ENCODE measurements around the gene VTI1B. TPM values are rescaled to one million over a fixed set of nuclear protein-coding genes. Genes with fewer than 3 reads are reported as not detected.
"Not testable (repeated sequence)": the region's sequence is repeated elsewhere in the genome, so short reads cannot be mapped to it uniquely, and the experiment has no call there.

Gene VTI1B
- polyA plus RNA-seq, 4 donors = 58.4 to 94.6 (median 83.4) TPM

- DNase-seq (no peak), FAIRE-seq (no peak)
- no peaks in the 10 kb centered on the region for H3K9me3 ChIP-seq (ENCODE audit: control insufficient read depth in 2 of 2, insufficient read depth in 1 of 2, low read depth in 1 of 2, low read length in 1 of 2)
- 92 to 95% (median 93%) methylated on average over 3 of the region's 3 CpGs for WGBS, 3 donors
- no peaks in the 10 kb centered on the region for H3K36me3 ChIP-seq (ENCODE audit: control insufficient read depth in 3 of 3, insufficient read depth in 2 of 3, low read depth in 1 of 3, low read length in 3 of 3)
- H3K4me3 ChIP-seq (ENCODE audit: low read depth in 1 of 3, low read length in 3 of 3) = no peak overlapping the region
- H3K27ac ChIP-seq (ENCODE audit: low read depth in 1 of 3, low read length in 2 of 3) = no peak overlapping the region
- H3K27me3 ChIP-seq (ENCODE audit: control insufficient read depth in 3 of 3, insufficient read depth in 3 of 3, low read length in 3 of 3) = no peaks in the 10 kb centered on the region
- H3K4me1 ChIP-seq (ENCODE audit: control insufficient read depth in 3 of 3, insufficient read depth in 2 of 3, low read depth in 1 of 3, low read length in 2 of 3) = peaks cover 0 to 11% (median 6%) of the 10 kb centered on the region in 3 donors
Measured at GRCh38 chr14:67638642-67639041, 35.8 kb downstream of the VTI1B start.

DNA sequence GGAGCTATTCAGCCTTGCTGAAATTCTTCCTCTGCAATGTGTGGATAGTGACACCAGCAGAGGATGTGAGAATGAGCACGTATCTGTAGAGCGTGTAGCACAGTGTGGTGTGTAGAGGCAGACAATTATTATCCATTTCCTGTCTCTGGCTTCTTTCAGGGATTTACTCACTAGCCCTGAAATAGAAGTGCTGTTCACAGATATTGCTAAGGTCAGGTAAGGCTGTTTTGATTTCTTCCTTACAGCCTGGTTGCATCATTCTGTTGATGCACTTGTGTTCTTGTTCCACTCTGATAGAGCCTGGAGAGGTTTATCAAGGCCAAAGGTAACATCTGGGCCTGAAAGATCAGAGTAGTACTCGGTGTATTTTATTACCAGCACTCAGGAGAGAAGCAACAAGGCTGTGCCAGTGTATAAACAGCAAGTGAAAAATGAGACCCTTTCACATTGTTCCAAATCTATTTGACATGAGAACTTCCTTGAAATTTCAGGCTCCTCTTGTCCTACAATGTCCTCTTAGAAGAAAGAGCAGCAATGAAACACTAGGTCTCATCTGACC is 38.0 kb downstream of the VTI1B start:
- FAIRE-seq (no peak), DNase-seq (peak; percentile 52 to 89)
- peak overlapping the region; percentile 13 to 62 (median 35) for H3K27ac ChIP-seq (ENCODE audit: low read depth in 1 of 3, low read length in 2 of 3)
- no peaks in the 10 kb centered on the region for H3K36me3 ChIP-seq (ENCODE audit: control insufficient read depth in 3 of 3, insufficient read depth in 2 of 3, low read depth in 1 of 3, low read length in 3 of 3)
- H3K27me3 ChIP-seq (ENCODE audit: control insufficient read depth in 3 of 3, insufficient read depth in 3 of 3, low read length in 3 of 3) = no peaks in the 10 kb centered on the region
- H3K9me3 ChIP-seq (ENCODE audit: control insufficient read depth in 2 of 2, insufficient read depth in 1 of 2, low read depth in 1 of 2, low read length in 1 of 2) = no peaks in the 10 kb centered on the region
- 53 to 62% (median 56%) methylated on average over 3 of the region's 3 CpGs for WGBS, 3 donors
- peaks cover 0 to 11% (median 4%) of the 10 kb centered on the region in 3 donors for H3K4me1 ChIP-seq (ENCODE audit: control insufficient read depth in 3 of 3, insufficient read depth in 2 of 3, low read depth in 1 of 3, low read length in 2 of 3)
- no peak overlapping the region for H3K4me3 ChIP-seq (ENCODE audit: low read depth in 1 of 3, low read length in 3 of 3)

- FAIRE-seq = no peak
Measured at GRCh38 chr14:67633451-67634147, 40.8 kb downstream of the VTI1B start.

DNA sequence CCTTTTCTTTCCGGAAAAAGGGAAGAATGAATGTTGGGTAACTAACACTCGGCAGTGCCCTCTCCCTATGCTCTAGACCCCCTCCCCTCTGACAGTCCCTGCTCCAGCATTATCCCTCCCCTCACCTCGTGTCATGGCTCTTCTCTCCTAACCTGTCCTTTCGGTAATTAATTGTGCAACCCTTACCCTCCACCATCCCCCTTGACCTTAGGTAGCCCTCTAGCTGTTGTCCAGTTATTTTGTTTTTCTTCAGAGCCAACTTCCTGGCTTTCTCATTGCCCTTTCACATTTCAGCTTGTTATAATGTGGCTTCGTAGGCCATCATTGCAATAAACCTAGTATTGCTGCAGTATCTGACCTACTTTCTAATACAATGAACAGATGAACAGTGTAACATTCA is 43.5 kb downstream of the VTI1B start:
- H3K27me3 ChIP-seq (ENCODE audit: control insufficient read depth in 3 of 3, insufficient read depth in 3 of 3, low read length in 3 of 3) = no peaks in the 10 kb centered on the region
- FAIRE-seq (no peak), DNase-seq (no peak)
- H3K36me3 ChIP-seq (ENCODE audit: control insufficient read depth in 3 of 3, insufficient read depth in 2 of 3, low read depth in 1 of 3, low read length in 3 of 3) = no peaks in the 10 kb centered on the region
- H3K9me3 ChIP-seq (ENCODE audit: control insufficient read depth in 2 of 2, insufficient read depth in 1 of 2, low read depth in 1 of 2, low read length in 1 of 2) = no peaks in the 10 kb centered on the region
- H3K4me1 ChIP-seq (ENCODE audit: control insufficient read depth in 3 of 3, insufficient read depth in 2 of 3, low read depth in 1 of 3, low read length in 2 of 3) = peaks cover 0 to 3% (median 1%) of the 10 kb centered on the region in 3 donors
- H3K4me3 ChIP-seq (ENCODE audit: low read depth in 1 of 3, low read length in 3 of 3) = no peak overlapping the region
- no peak overlapping the region for H3K27ac ChIP-seq (ENCODE audit: low read depth in 1 of 3, low read length in 2 of 3)
- 84 to 94% (median 87%) methylated on average over 5 of the region's 5 CpGs for WGBS, 3 donors

More at GRCh38 chr14:67633451-67634147, 40.8 kb downstream of the VTI1B start:
- WGBS, 3 donors = 75 to 86% (median 82%) methylated on average over 5 of the region's 5 CpGs
- no peak overlapping the region for H3K4me3 ChIP-seq (ENCODE audit: low read depth in 1 of 3, low read length in 3 of 3)
- H3K27me3 ChIP-seq (ENCODE audit: control insufficient read depth in 3 of 3, insufficient read depth in 3 of 3, low read length in 3 of 3) = no peaks in the 10 kb centered on the region
- DNase-seq = peak in 1 of 2 donors; percentile 61
- no peaks in the 10 kb centered on the region for H3K9me3 ChIP-seq (ENCODE audit: control insufficient read depth in 2 of 2, insufficient read depth in 1 of 2, low read depth in 1 of 2, low read length in 1 of 2)
- no peaks in the 10 kb centered on the region for H3K36me3 ChIP-seq (ENCODE audit: control insufficient read depth in 3 of 3, insufficient read depth in 2 of 3, low read depth in 1 of 3, low read length in 3 of 3)
- H3K27ac ChIP-seq (ENCODE audit: low read depth in 1 of 3, low read length in 2 of 3) = no peak overlapping the region
- H3K4me1 ChIP-seq (ENCODE audit: control insufficient read depth in 3 of 3, insufficient read depth in 2 of 3, low read depth in 1 of 3, low read length in 2 of 3) = peaks cover 0 to 11% (median 4%) of the 10 kb centered on the region in 3 donors

DNA sequence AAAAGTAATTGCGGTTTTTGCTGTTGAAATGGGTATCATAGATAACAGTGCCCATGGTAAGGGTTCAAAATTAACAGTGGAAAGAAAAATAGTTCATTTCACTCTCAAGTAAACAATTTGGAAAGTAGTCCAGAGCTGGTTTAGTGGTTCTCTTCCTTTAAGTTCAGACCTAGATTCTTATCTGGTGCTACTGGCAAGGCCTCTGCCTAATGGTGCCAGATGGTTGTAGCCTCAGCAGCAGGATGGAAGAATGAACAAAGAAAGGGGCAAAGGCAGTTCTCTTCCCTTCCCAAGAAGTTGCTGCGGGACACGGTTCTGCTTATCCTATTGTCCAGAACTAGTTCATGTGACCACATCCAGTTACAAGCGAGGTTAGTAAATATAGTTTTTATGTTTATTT is 44.2 kb downstream of the VTI1B start:
- peaks cover 0 to 3% (median 0%) of the 10 kb centered on the region in 3 donors for H3K4me1 ChIP-seq (ENCODE audit: control insufficient read depth in 3 of 3, insufficient read depth in 2 of 3, low read depth in 1 of 3, low read length in 2 of 3)
- no peak overlapping the region for H3K27ac ChIP-seq (ENCODE audit: low read depth in 1 of 3, low read length in 2 of 3)
- DNase-seq (no peak), FAIRE-seq (no peak)
- no peaks in the 10 kb centered on the region for H3K36me3 ChIP-seq (ENCODE audit: control insufficient read depth in 3 of 3, insufficient read depth in 2 of 3, low read depth in 1 of 3, low read length in 3 of 3)
- H3K4me3 ChIP-seq (ENCODE audit: low read depth in 1 of 3, low read length in 3 of 3) = no peak overlapping the region
- 89 to 93% (median 92%) methylated on average over 4 of the region's 4 CpGs for WGBS, 3 donors
- no peaks in the 10 kb centered on the region for H3K9me3 ChIP-seq (ENCODE audit: control insufficient read depth in 2 of 2, insufficient read depth in 1 of 2, low read depth in 1 of 2, low read length in 1 of 2)
- H3K27me3 ChIP-seq (ENCODE audit: control insufficient read depth in 3 of 3, insufficient read depth in 3 of 3, low read length in 3 of 3) = no peaks in the 10 kb centered on the region

DNA sequence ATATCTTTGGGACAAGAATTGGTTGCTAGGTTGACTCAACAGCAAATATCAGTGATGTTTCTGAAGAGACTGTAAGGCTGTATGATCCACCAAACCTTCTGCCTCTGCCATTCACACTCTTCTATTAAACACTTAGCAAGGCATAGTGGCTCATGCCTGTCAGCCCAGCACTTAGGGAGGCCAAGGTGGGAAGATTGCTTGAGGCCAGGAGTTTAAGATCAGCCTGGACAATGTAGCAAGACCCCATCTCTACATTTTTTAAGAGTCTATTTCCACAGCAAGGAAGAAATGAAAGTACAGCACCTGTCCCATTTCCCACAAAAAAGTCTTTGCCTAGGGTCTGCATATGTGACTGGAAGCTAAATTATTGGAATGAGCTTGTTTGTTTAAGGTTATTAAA is 46.9 kb downstream of the VTI1B start:
- Histone ChIP-seq H3K4me1 (ENCODE audit: control insufficient read depth in 3 of 3, insufficient read depth in 2 of 3, low read depth in 1 of 3, low read length in 2 of 3) (no peaks in the 10 kb centered on the region), H3K27ac (ENCODE audit: low read depth in 1 of 3, low read length in 2 of 3) (no peak overlapping the region), H3K36me3 (ENCODE audit: control insufficient read depth in 3 of 3, insufficient read depth in 2 of 3, low read depth in 1 of 3, low read length in 3 of 3) (no peaks in the 10 kb centered on the region), H3K27me3 (ENCODE audit: control insufficient read depth in 3 of 3, insufficient read depth in 3 of 3, low read length in 3 of 3) (no peaks in the 10 kb centered on the region), H3K4me3 (ENCODE audit: low read depth in 1 of 3, low read length in 3 of 3) (no peak overlapping the region), H3K9me3 (ENCODE audit: control insufficient read depth in 2 of 2, insufficient read depth in 1 of 2, low read depth in 1 of 2, low read length in 1 of 2) (no peaks in the 10 kb centered on the region)
- FAIRE-seq = no peak
- no peak for DNase-seq

DNA sequence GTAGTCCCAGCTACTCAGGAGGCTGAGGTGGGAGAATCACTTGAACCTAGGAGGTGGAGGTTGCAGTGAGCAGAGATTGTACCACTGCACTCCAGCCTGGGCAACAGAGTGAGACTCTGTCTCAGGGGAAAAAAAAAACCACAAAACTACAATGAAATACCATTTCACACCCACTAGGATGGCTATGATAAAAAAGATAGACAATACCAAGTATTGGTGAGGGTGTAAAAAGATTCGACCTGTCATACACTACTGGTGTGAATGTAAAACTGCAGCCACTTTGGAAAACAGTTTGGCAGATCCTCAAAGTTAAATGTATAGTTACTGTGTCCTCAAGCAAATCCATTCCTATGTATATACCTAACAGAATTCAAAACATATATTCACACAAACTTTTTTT is 48.3 kb downstream of the VTI1B start:
- DNase-seq; H3K4me1 ChIP-seq (ENCODE audit: control insufficient read depth in 3 of 3, insufficient read depth in 2 of 3, low read depth in 1 of 3, low read length in 2 of 3); H3K4me3 ChIP-seq (ENCODE audit: low read depth in 1 of 3, low read length in 3 of 3); H3K36me3 ChIP-seq (ENCODE audit: control insufficient read depth in 3 of 3, insufficient read depth in 2 of 3, low read depth in 1 of 3, low read length in 3 of 3); H3K27me3 ChIP-seq (ENCODE audit: control insufficient read depth in 3 of 3, insufficient read depth in 3 of 3, low read length in 3 of 3); H3K27ac ChIP-seq (ENCODE audit: low read depth in 1 of 3, low read length in 2 of 3); H3K9me3 ChIP-seq (ENCODE audit: control insufficient read depth in 2 of 2, insufficient read depth in 1 of 2, low read depth in 1 of 2, low read length in 1 of 2); FAIRE-seq: not testable (repeated sequence)
- WGBS, 3 donors = 71 to 83% (median 76%) methylated on average over 1 of the region's 1 CpG

- Histone ChIP-seq H3K27ac (ENCODE audit: low read depth in 1 of 3, low read length in 2 of 3) (no peak overlapping the region), H3K4me3 (ENCODE audit: low read depth in 1 of 3, low read length in 3 of 3) (no peak overlapping the region)
Measured at GRCh38 chr14:67623114-67623513, 51.3 kb downstream of the VTI1B start.

More at GRCh38 chr14:67623114-67623513, 51.3 kb downstream of the VTI1B start:
- no peak for DNase-seq
- no peak for FAIRE-seq
- WGBS, 3 donors = 40 to 82% (median 66%) methylated on average over 2 of the region's 2 CpGs
- Histone ChIP-seq H3K27me3 (ENCODE audit: control insufficient read depth in 3 of 3, insufficient read depth in 3 of 3, low read length in 3 of 3) (peaks cover 0 to 8% (median 0%) of the 10 kb centered on the region in 3 donors), H3K9me3 (ENCODE audit: control insufficient read depth in 2 of 2, insufficient read depth in 1 of 2, low read depth in 1 of 2, low read length in 1 of 2) (no peaks in the 10 kb centered on the region), H3K36me3 (ENCODE audit: control insufficient read depth in 3 of 3, insufficient read depth in 2 of 3, low read depth in 1 of 3, low read length in 3 of 3) (no peaks in the 10 kb centered on the region), H3K4me1 (ENCODE audit: control insufficient read depth in 3 of 3, insufficient read depth in 2 of 3, low read depth in 1 of 3, low read length in 2 of 3) (peaks cover 0 to 13% (median 5%) of the 10 kb centered on the region in 3 donors)
